Endothelial cell of umbilical vein (primary cell): Measurements from ENCODE around the gene IGF2BP2. TPM values are rescaled to one million over a fixed set of nuclear protein-coding genes. Genes with fewer than 3 reads are reported as not detected.

Experiments used
- BruUV-seq: library from RNA; stranded (reverse); fragments of 400-500 nt; replicated peaks from 2 replicates; lab custom pipeline; 2021; lab: Mats Ljungman, UMichigan
- CTCF ChIA-PET: fragments of 300-600, 350-600 bp; sonication (Branson Sonifier 250); formaldehyde crosslinking; loops from one replicate; lab custom pipeline; 2021; ENCODE audit warnings: antibody characterized with exemption, inconsistent platforms; lab: Charles Lee
- POLR2A ChIA-PET: fragments of 300-600, 350-600 bp; sonication (Branson Sonifier 250); formaldehyde crosslinking; loops from one replicate; lab custom pipeline; 2021; ENCODE audit warnings: antibody characterized with exemption, inconsistent platforms; lab: Charles Lee
- DNase-seq: peaks from one replicate; pipeline ENCODE4 v3.0.0-alpha.2; 2011; ENCODE audit warnings: low read depth, low spot score
- FAIRE-seq: peaks from 2 replicates; lab custom pipeline; 2011; peaks lifted over from hg19 to GRCh38; lab: Jason Lieb, UNC
- H2AFZ ChIP-seq: 2 replicates; pipeline ENCODE4 v1.6.0; 2012; ENCODE audit warnings: low read depth, low read length, control low read depth, inconsistent platforms
- H3K27ac ChIP-seq: 2 replicates; pipeline ENCODE4 v1.5.1; 2011; ENCODE audit warnings: low read depth, mild to moderate bottlenecking, control low read depth, low read length, moderate library complexity; ENCODE audit not compliant: insufficient read depth
- H3K27me3 ChIP-seq, 2 experiments: 2 replicates each; pipeline versions ENCODE4 v1.6.0 to v1.6.1; 2011; ENCODE audit warnings: low read length in 2 of 2, mixed read lengths in 1 of 2; ENCODE audit not compliant: control insufficient read depth in 2 of 2, insufficient read depth in 2 of 2
- H3K36me3 ChIP-seq, 2 experiments: 2 replicates in 1 of 2; 3 replicates in 1 of 2; pipeline ENCODE4 v1.5.1; 2011; ENCODE audit warnings: low read length in 2 of 2, mild to moderate bottlenecking in 1 of 2, moderate library complexity in 1 of 2; ENCODE audit not compliant: control insufficient read depth in 2 of 2, insufficient read depth in 2 of 2; ENCODE audit errors: extremely low read depth in 1 of 2
- H3K4me1 ChIP-seq: 3 replicates; pipeline ENCODE4 v1.5.1; 2011; ENCODE audit warnings: mild to moderate bottlenecking, low read length; ENCODE audit not compliant: control insufficient read depth, insufficient read depth; ENCODE audit errors: extremely low read depth
- H3K4me2 ChIP-seq: 2 replicates; pipeline ENCODE4 v1.6.1; 2011; ENCODE audit warnings: low read length, control low read depth, mixed read lengths; ENCODE audit not compliant: insufficient read depth
- H3K4me3 ChIP-seq, 3 experiments: fragments of 200-600 bp in 1 of 3; sonication (generic), shearing (Covaris generic) in 1 of 3; replicated peaks in 1 of 3; 2 replicates each; pipeline ENCODE4 v1.5.1; 2011 to 2016; ENCODE audit warnings: control low read depth in 3 of 3, low read length in 3 of 3, mild to moderate bottlenecking in 2 of 3, inconsistent platforms in 1 of 3, low read depth in 1 of 3, moderate library complexity in 1 of 3; ENCODE audit not compliant: insufficient read depth in 1 of 3
- H3K79me2 ChIP-seq: 2 replicates; pipeline ENCODE4 v1.6.0; 2012; ENCODE audit warnings: low read length, inconsistent platforms; ENCODE audit not compliant: control insufficient read depth, insufficient read depth
- H3K9ac ChIP-seq: replicated peaks from 2 replicates; pipeline ENCODE3; 2011; ENCODE audit warnings: low read length, control low read depth; ENCODE audit not compliant: insufficient read depth; ENCODE audit errors: extremely low read depth
- H3K9me1 ChIP-seq: replicated peaks from 3 replicates; pipeline ENCODE4 v1.6.0; 2011; ENCODE audit warnings: mild to moderate bottlenecking, low read length; ENCODE audit not compliant: control insufficient read depth, insufficient read depth; ENCODE audit errors: extremely low read depth
- H3K9me3 ChIP-seq: replicated peaks from 2 replicates; pipeline ENCODE4 v1.5.1; 2012; ENCODE audit warnings: low read length, inconsistent platforms; ENCODE audit not compliant: control insufficient read depth, insufficient read depth
- H4K20me1 ChIP-seq: replicated peaks from 2 replicates; pipeline ENCODE3; 2011; ENCODE audit warnings: mild to moderate bottlenecking, low read length; ENCODE audit not compliant: control insufficient read depth, insufficient read depth; ENCODE audit errors: extremely low read depth
- CTCF ChIP-seq, 2 donors: IDR thresholded peaks; 1 replicate in 1 of 2; 2 replicates in 1 of 2; pipeline ENCODE4 v1.5.1; 2011; ENCODE audit warnings: low read length in 2 of 2, mild to moderate bottlenecking in 2 of 2, moderate library complexity in 2 of 2, control low read depth in 1 of 2, inconsistent platforms in 1 of 2, low read depth in 1 of 2; ENCODE audit not compliant: insufficient read depth in 1 of 2; ENCODE audit errors: extremely low read depth in 1 of 2
- EZH2 ChIP-seq: IDR thresholded peaks from 2 replicates; pipeline ENCODE4 v1.6.1; 2012; ENCODE audit warnings: borderline replicate concordance, low read depth, mild to moderate bottlenecking, moderate library complexity, low read length, inconsistent platforms; ENCODE audit not compliant: severe bottlenecking
- FOS ChIP-seq: IDR thresholded peaks from 2 replicates; pipeline ENCODE4 v1.6.1; 2011; ENCODE audit warnings: mild to moderate bottlenecking, low read length, moderate library complexity, borderline replicate concordance; ENCODE audit not compliant: insufficient read depth
- GATA2 ChIP-seq: IDR thresholded peaks from 2 replicates; pipeline ENCODE4 v1.7.0; 2011; ENCODE audit warnings: low read depth, mild to moderate bottlenecking, moderate library complexity, mixed read lengths, low read length; ENCODE audit not compliant: insufficient read length, insufficient read depth
- JUN ChIP-seq: IDR thresholded peaks from 2 replicates; pipeline ENCODE4 v1.6.1; 2011; ENCODE audit warnings: borderline replicate concordance, low read depth; ENCODE audit not compliant: insufficient read length, insufficient read depth
- MAX ChIP-seq: IDR thresholded peaks from 2 replicates; pipeline ENCODE4 v1.6.1; 2011; ENCODE audit not compliant: insufficient read depth, insufficient read length
- MYC ChIP-seq: IDR thresholded peaks from one replicate; pipeline ENCODE4 v1.6.1; 2011; ENCODE audit warnings: mild to moderate bottlenecking, low read depth, low read length
- POLR2A ChIP-seq: IDR thresholded peaks from 2 replicates; pipeline ENCODE4 v1.6.1; 2012; ENCODE audit warnings: low read depth, mild to moderate bottlenecking, control low read depth, low read length
- POLR2AphosphoS5 ChIP-seq: IDR thresholded peaks from 2 replicates; pipeline ENCODE4 v1.6.1; 2012; ENCODE audit warnings: low read depth, mild to moderate bottlenecking, control low read depth, low read length, moderate library complexity; ENCODE audit not compliant: insufficient read depth
- dilution Hi-C: fragments of 300-500 bp; cut with MboI; formaldehyde crosslinking; loops from one replicate; pipeline ENCODE4 v1.15.0; 2019; ENCODE audit warnings: low sequenced_read_pairs; ENCODE audit not compliant: extremely low pct_ligation_motif_present
- intact Hi-C: fragments of 100-400 bp; cut with micrococcal nuclease; formaldehyde crosslinking; loops from one replicate; pipeline ENCODE4 v1.10.0; 2022
- polyA plus RNA-seq, 4 experiments: library from polyadenylated mRNA; depleted of rRNA in 3 of 4; stranded (reverse) in 3 of 4; unstranded in 1 of 4; fragments of >200 nt; gene quantifications; 2 replicates each; pipeline versions ENCODE4 v1.2.1 to v1.2.3, GENCODE V29; 2011 to 2012; ENCODE audit warnings: missing spikeins in 1 of 4
- total RNA-seq: library from RNA; stranded (reverse); gene quantifications from 2 replicates; pipeline ENCODE4 v1.2.3, GENCODE V29; 2021

The IGF2BP2 gene
- total and polyA plus RNA-seq, 2 donors (not counting 3 experiments of a cell fraction or from before 2014, with no cell fraction given) = 10.7 to 130 TPM

GRCh38 chr3:185788292-185788691 is 36.5 kb downstream of the IGF2BP2 start:
- Histone ChIP-seq H3K4me3 (no peak overlapping the region), H3K79me2 (peaks cover 98% of the 10 kb centered on the region), H3K4me1 (peaks cover 17% of the 10 kb centered on the region), H3K9ac (no peak overlapping the region), H4K20me1 (peaks cover 16% of the 10 kb centered on the region), H2AFZ (no peak overlapping the region), H3K27ac (no peak overlapping the region), H3K27me3 (no peaks in the 10 kb centered on the region), H3K9me3 (no peaks in the 10 kb centered on the region), H3K36me3 (peaks cover 0 to 3% of the 10 kb centered on the region in 2 experiments), H3K4me2 (no peak overlapping the region), H3K9me1 (no peaks in the 10 kb centered on the region)
- FAIRE-seq (no peak), DNase-seq (no peak)
- TF ChIP-seq GATA2 = no peak
- CTCF ChIA-PET = interaction anchor here (0.7 to 1.6 kb wide), 4 partner anchors 9 to 36 kb away, joined by 3 to 6 read pairs (median 4); no protein-coding TSS in a partner anchor
- no TSS peak for BruUV-seq
- POLR2A ChIA-PET = interaction anchor here (0.7 kb wide), 1 partner anchor 147 kb away, joined by 4 read pairs; no protein-coding TSS in a partner anchor
- intact Hi-C loops = no loop called here
- dilution Hi-C loops = no loop called here

- CTCF ChIA-PET = interaction anchor here (1.0 to 1.6 kb wide), 3 partner anchors 8 to 19 kb away, joined by 3 to 6 read pairs (median 5); no protein-coding TSS in a partner anchor
- Histone ChIP-seq H3K36me3 (peaks cover 0 to 3% of the 10 kb centered on the region in 2 experiments), H3K9me1 (no peaks in the 10 kb centered on the region), H3K4me1 (peaks cover 17% of the 10 kb centered on the region), H3K27me3 (no peaks in the 10 kb centered on the region), H3K9ac (no peak overlapping the region), H4K20me1 (peaks cover 18% of the 10 kb centered on the region), H3K9me3 (no peaks in the 10 kb centered on the region), H3K4me2 (no peak overlapping the region), H3K4me3 (no peak overlapping the region), H2AFZ (no peak overlapping the region), H3K79me2 (peaks cover 99% of the 10 kb centered on the region), H3K27ac (no peak overlapping the region)
- no peak for DNase-seq
- dilution Hi-C loops (no loop called here), intact Hi-C loops (no loop called here)
- FAIRE-seq = no peak
- BruUV-seq = no TSS peak
- POLR2A ChIA-PET = interaction anchor here (0.7 kb wide), 1 partner anchor 148 kb away, joined by 4 read pairs; no protein-coding TSS in a partner anchor
- TF ChIP-seq JUN = no peak
- TF ChIP-seq EZH2 = no peak
- no peak for TF ChIP-seq GATA2
- TF ChIP-seq FOS = no peak
- no peak for TF ChIP-seq POLR2A
- no peak for TF ChIP-seq POLR2AphosphoS5
- TF ChIP-seq MYC = no peak
- TF ChIP-seq CTCF (IDR thresholded peaks at IDR 0.05; ENCODE audit: extremely low read depth in 1 of 2, insufficient read depth in 1 of 2, low read depth in 1 of 2, low read length in 2 of 2) = no peak
- TF ChIP-seq MAX = no peak
These were observed 37.6 kb downstream of the IGF2BP2 start for GRCh38 chr3:185786956-185787877.
